ENCODE data around the gene SLC44A3.
"Not testable (repeated sequence)": the region's sequence is repeated elsewhere in the genome, so short reads cannot be mapped to it uniquely, and the experiment has no call there.

SLC44A3 gene

DNA sequence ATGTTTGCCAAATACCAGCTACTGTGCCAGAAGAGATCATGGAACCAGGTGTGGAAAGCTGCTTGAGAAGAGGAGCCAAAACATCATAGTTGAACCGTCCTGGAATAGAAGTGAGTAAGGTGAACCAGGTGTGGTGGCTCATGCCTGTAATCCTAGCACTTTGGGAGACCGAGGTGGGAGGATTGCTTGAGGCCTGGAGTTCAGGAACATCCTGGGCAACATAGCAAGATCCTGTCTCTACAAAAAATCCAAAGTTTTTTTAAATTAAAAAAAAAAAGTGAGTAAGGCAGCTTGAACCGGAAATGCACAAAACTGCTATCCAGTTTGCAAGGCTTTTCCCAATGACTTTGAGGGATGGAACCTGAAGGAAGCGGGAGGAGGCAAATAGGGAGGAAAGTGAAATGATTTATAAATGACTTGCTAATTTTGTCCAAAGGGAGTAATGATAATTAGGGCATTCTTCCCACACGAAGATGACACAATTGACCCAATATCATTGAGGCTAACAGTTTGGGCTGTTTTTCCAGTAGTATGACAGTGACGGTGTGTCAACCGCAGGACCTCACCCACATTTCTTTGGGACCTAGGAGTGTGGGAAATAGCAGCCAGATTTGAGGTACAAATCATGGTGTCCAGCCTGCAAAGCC is 108.3 kb downstream of the SLC44A3 start:
- FAIRE-seq (no peak), DNase-seq (ENCODE audit: insufficient read length, low spot score) (no peak)

DNA sequence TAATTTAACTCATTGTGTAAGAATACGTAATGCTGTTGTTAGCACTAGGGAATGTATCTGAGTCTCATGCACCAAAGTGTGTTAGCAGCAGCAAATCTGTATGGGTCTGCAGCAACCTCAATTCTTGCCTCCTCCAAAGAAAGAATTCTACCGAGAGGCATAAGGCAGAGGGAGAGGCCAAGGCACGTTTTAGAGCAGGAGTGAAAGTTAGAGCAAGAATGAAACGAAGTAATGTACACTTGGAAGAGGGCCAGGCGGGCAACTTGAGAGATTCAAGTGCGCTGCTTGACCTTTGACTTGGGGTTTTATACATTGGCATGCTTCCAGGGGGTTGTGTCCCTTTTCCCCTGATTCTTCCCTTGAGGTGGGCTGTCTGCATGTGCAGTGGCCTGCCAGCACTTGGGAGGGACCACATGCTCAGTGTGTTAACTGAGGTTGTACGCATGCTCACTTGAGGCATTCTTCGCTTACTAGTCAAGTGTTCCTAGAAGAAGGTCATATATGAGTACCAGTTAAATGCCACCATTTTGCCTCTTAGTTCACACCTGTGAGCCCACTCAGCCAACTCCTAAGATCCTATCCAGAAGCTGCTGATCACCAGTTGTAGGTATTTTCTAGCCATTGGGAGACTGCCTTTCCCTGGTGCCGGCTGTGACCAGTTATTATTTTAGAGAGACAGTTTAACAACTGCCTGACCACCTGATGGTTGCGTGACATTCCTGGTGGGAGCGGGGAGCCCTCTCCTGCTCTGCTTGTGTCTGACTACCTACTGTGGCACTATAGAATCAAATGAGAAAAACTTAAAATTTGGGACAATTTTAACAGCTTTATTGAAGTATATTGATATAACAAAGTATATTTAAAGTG is 109.4 kb downstream of the SLC44A3 start:
- FAIRE-seq, result no peak
- DNase-seq (ENCODE audit: insufficient read length, low spot score), result no peak

DNA sequence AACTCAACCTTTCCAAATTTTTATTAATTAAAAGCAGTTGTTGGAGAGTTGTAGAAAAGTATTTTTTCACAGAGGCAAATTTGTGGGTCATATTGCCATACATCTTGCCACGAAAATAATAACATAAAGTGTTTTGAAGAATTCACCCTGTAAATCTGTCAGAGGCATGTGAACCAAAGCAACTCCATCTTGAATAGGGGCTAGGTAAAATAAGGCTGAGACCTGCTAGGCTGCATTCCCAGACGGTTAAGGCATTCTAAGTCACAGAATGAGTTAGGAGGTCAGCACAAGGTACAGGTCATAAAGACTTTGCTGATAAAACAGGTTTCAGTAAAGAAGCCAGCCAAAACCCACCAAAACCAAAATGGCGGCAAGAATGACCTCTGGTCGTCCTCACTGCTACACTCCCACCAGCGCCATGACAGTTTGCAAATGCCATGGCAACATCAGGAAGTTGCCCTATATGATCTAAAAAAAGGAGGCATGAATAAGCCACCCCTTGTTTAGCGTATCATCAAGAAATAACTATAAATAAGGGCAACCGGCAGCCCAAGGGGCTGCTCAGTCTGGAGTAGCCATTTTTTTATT is 111.2 kb downstream of the SLC44A3 start:
- DNase-seq (ENCODE audit: insufficient read length, low spot score) (no peak), FAIRE-seq (no peak)

DNA sequence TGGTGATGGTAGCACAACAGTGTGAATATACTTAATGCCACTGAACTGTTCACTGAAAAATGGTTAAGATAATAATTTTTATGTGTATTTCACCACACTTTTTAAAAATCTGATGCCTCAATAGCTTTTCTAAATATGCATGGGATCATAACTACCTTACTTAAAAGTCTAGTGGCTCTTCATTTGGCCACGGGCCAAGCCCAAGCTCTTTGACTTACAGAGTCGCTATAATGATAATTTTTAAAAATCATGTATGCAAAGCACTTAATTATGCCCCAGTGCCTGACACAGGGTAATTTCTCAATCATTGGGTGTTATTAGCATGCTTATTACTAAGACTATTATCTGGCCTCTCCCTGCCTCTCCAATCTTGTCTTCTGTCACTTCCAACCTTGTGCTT is 114.4 kb downstream of the SLC44A3 start:
- no peak for DNase-seq (ENCODE audit: insufficient read length, low spot score)

DNA sequence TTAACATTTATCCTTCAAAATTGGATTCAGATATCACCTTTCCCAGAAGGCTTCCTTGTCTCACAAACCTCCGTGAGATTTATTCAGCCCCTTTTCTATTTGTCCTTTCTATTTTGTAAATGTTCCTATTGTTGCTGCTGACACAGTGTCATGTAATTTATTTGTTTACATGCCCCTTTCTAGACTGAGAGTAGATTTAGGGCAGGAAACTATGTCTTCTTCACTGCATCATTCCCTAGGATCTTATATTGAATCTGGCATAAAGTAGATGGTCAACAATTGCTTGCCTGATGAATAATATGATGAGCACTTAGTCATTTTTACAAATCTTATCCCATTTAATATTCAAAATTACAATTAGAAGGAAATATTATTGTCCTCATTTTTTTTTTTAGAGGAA is 114.9 kb downstream of the SLC44A3 start:
- FAIRE-seq (no peak), DNase-seq (ENCODE audit: insufficient read length, low spot score) (no peak)

More for the DNA sequence above, 114.4 kb downstream of the SLC44A3 start:
- no peak for FAIRE-seq

DNA sequence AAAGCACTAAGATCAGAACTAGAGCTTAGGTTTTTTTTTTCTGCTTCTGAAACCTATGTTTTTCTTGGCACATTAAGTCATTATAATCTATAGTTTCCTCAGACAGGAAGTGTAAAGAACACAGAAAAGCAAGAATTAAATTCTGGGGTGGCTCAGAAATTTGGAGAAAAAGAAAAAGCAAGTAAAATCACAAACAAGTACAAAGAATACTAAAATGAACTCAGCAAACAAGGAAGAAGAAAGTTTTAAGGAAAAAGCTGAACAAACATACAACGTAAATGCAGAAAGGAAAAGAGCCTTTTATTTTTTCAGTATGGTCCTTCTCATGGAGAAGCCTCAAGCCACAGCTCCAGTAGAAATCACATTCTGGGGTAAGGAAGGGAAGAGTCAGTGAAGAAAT is 115.3 kb downstream of the SLC44A3 start:
- no peak for DNase-seq (ENCODE audit: insufficient read length, low spot score)
- no peak for FAIRE-seq

DNA sequence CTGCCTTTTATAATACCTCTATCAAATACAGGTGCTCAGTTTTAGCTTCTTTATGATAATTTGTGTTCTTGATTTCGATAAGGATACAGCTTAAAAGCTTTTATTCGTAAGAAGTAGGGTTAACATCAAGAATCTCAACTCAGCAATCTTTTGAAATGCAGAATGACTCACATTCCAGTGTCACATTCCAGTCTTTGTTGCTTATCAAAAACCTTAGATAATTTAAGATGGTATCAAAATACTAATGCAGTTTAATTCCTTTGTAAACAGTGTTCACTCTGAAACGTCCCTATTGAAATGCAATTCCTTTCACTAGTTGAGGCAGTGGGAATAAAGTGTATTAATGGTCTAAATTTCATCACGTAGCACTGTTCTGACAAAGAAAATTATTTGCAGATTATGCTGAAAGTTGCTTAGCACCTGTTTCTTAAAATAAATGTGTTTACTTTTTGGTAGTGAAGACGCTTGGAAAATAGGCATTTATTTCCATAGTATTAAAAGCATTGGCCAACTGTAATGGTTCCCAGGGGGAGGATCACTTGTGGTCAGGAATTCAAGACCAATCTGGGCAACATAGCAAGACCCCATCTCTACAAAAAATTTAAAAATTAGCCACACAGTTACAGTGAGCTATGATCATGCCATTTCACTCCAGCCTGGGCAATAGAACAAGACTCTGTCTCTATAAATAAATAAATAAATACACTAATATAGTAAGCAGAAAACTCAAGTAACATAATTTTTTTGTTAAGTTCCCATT is 116.9 kb downstream of the SLC44A3 start:
- FAIRE-seq (no peak), DNase-seq (ENCODE audit: insufficient read length, low spot score) (no peak)

DNA sequence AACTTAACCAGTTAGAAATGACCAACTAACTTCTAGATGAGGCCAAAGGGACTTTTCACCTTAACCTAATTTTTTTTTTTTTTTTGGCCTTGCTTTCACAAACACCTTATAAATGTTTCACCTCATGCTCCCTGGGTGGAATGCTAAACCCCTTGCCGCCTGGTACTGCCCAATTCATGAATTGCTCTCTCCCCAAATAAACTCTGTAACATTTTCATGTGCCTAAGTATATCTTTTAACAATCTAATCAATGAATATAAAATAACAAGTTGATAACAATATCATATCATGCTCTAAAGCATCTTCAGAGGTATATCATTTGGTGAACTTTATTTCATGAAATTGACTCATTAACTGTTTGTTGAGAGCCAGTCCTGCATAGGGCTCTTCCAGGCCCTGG is 117.7 kb downstream of the SLC44A3 start:
- FAIRE-seq (no peak), DNase-seq (ENCODE audit: insufficient read length, low spot score) (no peak)

DNA sequence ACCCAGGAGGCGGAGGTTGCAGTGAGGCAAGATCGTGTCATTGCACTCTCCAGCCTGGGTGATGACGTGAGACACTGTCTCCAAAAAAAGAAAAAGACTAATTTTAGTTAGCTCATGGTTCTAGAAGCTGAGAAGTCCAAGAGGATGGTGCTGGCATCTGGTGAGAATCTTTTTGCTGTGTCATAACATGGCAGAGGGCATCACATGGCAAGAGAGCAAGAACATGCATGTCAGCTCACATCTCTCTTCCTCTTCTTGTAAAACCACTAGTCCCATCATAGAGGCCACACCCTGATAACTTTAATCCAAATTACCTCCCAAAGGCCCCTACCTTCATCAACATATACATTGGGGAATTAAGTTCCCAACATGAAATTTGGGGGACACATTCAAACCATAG is 120.6 kb downstream of the SLC44A3 start:
- DNase-seq (ENCODE audit: insufficient read length, low spot score) (no peak), FAIRE-seq (no peak)

DNA sequence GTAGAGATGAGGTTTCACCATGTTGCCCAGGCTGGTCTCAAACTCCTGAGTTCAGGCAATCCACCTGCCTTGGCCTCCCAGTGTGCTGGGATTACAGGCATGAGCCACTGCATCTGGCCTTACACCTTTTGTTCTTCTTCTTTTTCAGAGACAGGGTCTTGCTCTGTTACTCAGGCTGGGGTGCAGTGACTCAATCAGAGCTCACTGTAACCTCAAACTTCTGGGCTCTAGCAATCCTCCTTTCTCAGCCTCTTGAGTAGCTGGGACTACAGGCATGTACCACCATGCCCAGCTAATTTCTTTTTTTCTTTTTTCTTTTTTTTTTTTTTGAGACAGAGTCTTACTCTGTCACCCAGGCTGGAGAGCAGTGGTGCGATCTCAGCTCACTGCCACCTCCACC is 121.3 kb downstream of the SLC44A3 start:
- DNase-seq (ENCODE audit: insufficient read length, low spot score), result not testable (repeated sequence)

DNA sequence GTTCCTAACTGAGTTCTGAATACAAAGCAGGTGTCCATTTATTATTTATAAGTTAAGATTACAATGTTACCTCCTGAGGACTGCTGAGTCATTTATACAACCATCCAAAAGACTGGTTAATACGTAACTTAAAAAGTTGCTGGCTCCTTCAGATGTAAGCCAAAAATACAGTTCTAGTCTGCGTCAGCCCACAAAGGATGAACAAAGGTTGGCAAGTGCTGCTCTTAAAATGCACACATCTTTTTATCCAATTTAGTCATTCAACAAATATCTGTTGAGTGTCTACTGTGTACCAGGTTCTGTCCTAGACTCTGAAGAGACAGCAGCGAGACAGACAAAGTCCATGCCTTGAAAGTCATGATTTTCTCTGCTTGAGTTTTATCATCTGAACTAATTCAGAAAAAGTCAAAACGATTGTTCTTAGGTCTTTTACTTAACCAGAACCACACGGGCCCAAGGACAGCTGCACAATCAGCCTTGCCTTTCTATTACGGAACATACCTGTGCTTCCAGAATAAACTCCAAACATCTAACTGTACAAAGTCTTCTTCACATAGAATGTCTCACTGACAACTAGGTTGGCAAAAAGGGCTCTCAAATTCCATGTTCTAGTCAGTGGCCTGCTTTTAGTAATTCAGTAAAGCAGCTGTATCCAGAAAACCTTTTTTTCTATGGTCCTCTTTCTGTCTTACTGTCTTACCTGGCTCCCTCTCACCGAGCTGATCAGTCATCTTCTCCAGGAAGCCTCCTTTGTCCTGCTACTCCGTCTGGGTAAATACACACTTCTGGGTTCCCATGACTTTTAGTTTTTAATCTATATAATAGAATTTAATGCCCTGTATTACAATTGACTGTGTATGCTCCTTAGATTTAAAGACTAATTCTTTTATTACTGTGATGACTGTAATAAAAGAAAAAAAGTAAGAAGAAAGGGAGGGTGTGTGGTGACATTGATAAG is 122.3 kb downstream of the SLC44A3 start:
- FAIRE-seq (no peak), DNase-seq (ENCODE audit: insufficient read length, low spot score) (no peak)

More for the DNA sequence above, 121.3 kb downstream of the SLC44A3 start:
- not testable (repeated sequence) for FAIRE-seq

All from GM19239 (cell line).